Measurements from ENCODE around the gene SH2D4B.

SH2D4B gene

DNA sequence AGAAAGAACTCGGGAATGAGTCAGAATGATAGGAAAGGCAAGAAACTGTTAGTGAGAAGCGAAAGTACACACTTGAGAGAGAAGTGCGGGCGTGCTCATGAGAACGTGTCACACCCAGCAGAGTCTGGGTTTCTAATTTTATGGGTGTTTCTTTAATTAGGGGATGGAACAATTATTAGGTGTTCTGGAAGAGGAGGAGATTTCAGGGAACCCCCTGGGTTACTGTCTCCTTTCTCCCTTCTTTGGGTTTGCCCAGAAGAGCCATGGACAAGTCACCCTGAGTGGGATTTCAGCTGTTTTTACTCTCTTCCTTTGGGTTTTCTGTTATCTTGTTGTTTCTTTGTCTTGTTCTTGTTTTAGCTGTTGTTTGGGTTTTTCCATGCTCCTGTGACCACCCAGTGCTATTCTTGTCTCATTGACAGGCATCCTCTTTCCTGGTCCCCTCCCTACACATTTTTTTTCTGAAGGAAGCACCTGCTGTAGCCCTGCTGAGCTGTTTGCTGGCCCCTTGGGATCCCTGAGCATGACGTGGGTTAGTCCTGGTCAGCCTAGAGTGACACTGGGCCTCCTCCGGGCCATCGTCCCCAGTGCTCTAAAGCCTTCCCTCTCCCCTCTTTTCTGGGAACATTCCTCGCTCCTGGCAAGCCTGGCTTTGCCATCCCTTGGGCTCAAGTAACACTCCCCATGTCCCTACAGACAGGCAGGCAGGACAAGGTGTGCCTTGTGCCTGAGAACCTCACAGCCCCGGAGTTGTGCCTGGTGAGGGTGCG, 3.5 kb downstream of the SH2D4B start:
- TF ChIP-seq BACH2 (CRISPR knock-in tag; IDR thresholded peaks at IDR 0.05; ENCODE audit: borderline replicate concordance) (no peak), PPARA (CRISPR knock-in tag; IDR thresholded peaks at IDR 0.05; ENCODE audit: borderline replicate concordance) (no peak), GLIS3 (CRISPR knock-in tag; IDR thresholded peaks at IDR 0.05) (no peak), ZFP3 (CRISPR knock-in tag; IDR thresholded peaks at IDR 0.05) (no peak), ARNTL (CRISPR knock-in tag; IDR thresholded peaks at IDR 0.05; ENCODE audit: borderline replicate concordance, low read depth) (no peak), ZFP30 (CRISPR knock-in tag; IDR thresholded peaks at IDR 0.05) (no peak), TOX (CRISPR knock-in tag; IDR thresholded peaks at IDR 0.05; ENCODE audit: borderline replicate concordance) (no peak), SNAI2 (CRISPR knock-in tag; IDR thresholded peaks at IDR 0.05) (no peak), RARB (CRISPR knock-in tag; IDR thresholded peaks at IDR 0.05) (no peak), ZNF70 (CRISPR knock-in tag; IDR thresholded peaks at IDR 0.05) (no peak), ZNF565 (CRISPR knock-in tag; conservative IDR thresholded peaks at IDR 0.05; ENCODE audit: low read depth) (no peak), CSDC2 (CRISPR knock-in tag; IDR thresholded peaks at IDR 0.05) (no peak), ESRRG (CRISPR knock-in tag; IDR thresholded peaks at IDR 0.05) (no peak), OSR1 (CRISPR knock-in tag; IDR thresholded peaks at IDR 0.05) (no peak)
- TF ChIP-seq, protein P1, sequence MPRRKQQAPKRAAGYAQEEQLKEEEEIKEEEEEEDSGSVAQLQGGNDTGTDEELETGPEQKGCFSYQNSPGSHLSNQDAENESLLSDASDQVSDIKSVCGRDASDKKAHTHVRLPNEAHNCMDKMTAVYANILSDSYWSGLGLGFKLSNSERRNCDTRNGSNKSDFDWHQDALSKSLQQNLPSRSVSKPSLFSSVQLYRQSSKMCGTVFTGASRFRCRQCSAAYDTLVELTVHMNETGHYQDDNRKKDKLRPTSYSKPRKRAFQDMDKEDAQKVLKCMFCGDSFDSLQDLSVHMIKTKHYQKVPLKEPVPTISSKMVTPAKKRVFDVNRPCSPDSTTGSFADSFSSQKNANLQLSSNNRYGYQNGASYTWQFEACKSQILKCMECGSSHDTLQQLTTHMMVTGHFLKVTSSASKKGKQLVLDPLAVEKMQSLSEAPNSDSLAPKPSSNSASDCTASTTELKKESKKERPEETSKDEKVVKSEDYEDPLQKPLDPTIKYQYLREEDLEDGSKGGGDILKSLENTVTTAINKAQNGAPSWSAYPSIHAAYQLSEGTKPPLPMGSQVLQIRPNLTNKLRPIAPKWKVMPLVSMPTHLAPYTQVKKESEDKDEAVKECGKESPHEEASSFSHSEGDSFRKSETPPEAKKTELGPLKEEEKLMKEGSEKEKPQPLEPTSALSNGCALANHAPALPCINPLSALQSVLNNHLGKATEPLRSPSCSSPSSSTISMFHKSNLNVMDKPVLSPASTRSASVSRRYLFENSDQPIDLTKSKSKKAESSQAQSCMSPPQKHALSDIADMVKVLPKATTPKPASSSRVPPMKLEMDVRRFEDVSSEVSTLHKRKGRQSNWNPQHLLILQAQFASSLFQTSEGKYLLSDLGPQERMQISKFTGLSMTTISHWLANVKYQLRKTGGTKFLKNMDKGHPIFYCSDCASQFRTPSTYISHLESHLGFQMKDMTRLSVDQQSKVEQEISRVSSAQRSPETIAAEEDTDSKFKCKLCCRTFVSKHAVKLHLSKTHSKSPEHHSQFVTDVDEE (CRISPR knock-in tag; IDR thresholded peaks at IDR 0.05) = no peak
- TF ChIP-seq, protein P2, sequence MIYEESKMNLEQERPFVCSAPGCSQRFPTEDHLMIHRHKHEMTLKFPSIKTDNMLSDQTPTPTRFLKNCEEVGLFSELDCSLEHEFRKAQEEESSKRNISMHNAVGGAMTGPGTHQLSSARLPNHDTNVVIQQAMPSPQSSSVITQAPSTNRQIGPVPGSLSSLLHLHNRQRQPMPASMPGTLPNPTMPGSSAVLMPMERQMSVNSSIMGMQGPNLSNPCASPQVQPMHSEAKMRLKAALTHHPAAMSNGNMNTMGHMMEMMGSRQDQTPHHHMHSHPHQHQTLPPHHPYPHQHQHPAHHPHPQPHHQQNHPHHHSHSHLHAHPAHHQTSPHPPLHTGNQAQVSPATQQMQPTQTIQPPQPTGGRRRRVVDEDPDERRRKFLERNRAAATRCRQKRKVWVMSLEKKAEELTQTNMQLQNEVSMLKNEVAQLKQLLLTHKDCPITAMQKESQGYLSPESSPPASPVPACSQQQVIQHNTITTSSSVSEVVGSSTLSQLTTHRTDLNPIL (CRISPR knock-in tag; IDR thresholded peaks at IDR 0.05; ENCODE audit: low read depth) = no peak
- TF ChIP-seq, protein P3, sequence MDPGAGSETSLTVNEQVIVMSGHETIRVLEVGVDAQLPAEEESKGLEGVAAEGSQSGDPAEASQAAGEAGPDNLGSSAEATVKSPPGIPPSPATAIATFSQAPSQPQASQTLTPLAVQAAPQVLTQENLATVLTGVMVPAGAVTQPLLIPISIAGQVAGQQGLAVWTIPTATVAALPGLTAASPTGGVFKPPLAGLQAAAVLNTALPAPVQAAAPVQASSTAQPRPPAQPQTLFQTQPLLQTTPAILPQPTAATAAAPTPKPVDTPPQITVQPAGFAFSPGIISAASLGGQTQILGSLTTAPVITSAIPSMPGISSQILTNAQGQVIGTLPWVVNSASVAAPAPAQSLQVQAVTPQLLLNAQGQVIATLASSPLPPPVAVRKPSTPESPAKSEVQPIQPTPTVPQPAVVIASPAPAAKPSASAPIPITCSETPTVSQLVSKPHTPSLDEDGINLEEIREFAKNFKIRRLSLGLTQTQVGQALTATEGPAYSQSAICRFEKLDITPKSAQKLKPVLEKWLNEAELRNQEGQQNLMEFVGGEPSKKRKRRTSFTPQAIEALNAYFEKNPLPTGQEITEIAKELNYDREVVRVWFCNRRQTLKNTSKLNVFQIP (CRISPR knock-in tag; IDR thresholded peaks at IDR 0.05; ENCODE audit: borderline replicate concordance, low read depth) = no peak
- no peak for ATAC-seq

DNA sequence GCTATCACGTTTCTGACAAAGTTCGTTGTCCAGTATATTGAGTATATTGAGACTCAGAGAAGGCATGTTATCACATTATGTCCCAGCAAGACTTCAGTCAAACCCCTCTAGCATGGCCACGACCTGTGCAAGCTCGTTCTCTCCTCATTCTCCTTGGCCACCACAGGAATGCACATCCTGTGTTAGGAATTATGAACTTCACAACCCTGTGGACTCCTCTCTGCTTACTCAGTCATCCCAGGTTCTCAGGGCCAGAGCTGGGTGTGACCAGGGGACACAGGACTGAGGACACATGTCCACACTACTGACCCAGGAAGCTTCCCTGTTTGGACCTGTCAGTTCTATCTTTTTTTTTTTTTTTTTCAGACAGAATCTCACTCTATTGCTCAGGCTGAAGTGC, 4.4 kb downstream of the SH2D4B start:
- no peak for ATAC-seq
- TF ChIP-seq ZFP3 (CRISPR knock-in tag; IDR thresholded peaks at IDR 0.05) (no peak), ZFP30 (CRISPR knock-in tag; IDR thresholded peaks at IDR 0.05) (no peak), RARB (CRISPR knock-in tag; IDR thresholded peaks at IDR 0.05) (no peak), BACH2 (CRISPR knock-in tag; IDR thresholded peaks at IDR 0.05; ENCODE audit: borderline replicate concordance) (no peak), ARNTL (CRISPR knock-in tag; IDR thresholded peaks at IDR 0.05; ENCODE audit: borderline replicate concordance, low read depth) (no peak), ZC3H10 (CRISPR knock-in tag; IDR thresholded peaks at IDR 0.05) (no peak), ISL1 (CRISPR knock-in tag; IDR thresholded peaks at IDR 0.05) (no peak), SNAI2 (CRISPR knock-in tag; IDR thresholded peaks at IDR 0.05) (no peak), TCF4 (CRISPR knock-in tag; IDR thresholded peaks at IDR 0.05; ENCODE audit: borderline replicate concordance) (no peak), PPARA (CRISPR knock-in tag; IDR thresholded peaks at IDR 0.05; ENCODE audit: borderline replicate concordance) (no peak), GLIS3 (CRISPR knock-in tag; IDR thresholded peaks at IDR 0.05) (no peak), ZNF565 (CRISPR knock-in tag; conservative IDR thresholded peaks at IDR 0.05; ENCODE audit: low read depth) (no peak), ZNF8 (CRISPR knock-in tag; IDR thresholded peaks at IDR 0.05) (no peak)
- TF ChIP-seq, protein P1 (CRISPR knock-in tag; IDR thresholded peaks at IDR 0.05) = no peak
- TF ChIP-seq, protein P4, sequence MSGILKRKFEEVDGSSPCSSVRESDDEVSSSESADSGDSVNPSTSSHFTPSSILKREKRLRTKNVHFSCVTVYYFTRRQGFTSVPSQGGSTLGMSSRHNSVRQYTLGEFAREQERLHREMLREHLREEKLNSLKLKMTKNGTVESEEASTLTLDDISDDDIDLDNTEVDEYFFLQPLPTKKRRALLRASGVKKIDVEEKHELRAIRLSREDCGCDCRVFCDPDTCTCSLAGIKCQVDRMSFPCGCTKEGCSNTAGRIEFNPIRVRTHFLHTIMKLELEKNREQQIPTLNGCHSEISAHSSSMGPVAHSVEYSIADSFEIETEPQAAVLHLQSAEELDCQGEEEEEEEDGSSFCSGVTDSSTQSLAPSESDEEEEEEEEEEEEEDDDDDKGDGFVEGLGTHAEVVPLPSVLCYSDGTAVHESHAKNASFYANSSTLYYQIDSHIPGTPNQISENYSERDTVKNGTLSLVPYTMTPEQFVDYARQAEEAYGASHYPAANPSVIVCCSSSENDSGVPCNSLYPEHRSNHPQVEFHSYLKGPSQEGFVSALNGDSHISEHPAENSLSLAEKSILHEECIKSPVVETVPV (CRISPR knock-in tag; IDR thresholded peaks at IDR 0.05) = no peak
- TF ChIP-seq, protein P3 (CRISPR knock-in tag; IDR thresholded peaks at IDR 0.05; ENCODE audit: borderline replicate concordance, low read depth) = no peak
- TF ChIP-seq, protein P5, sequence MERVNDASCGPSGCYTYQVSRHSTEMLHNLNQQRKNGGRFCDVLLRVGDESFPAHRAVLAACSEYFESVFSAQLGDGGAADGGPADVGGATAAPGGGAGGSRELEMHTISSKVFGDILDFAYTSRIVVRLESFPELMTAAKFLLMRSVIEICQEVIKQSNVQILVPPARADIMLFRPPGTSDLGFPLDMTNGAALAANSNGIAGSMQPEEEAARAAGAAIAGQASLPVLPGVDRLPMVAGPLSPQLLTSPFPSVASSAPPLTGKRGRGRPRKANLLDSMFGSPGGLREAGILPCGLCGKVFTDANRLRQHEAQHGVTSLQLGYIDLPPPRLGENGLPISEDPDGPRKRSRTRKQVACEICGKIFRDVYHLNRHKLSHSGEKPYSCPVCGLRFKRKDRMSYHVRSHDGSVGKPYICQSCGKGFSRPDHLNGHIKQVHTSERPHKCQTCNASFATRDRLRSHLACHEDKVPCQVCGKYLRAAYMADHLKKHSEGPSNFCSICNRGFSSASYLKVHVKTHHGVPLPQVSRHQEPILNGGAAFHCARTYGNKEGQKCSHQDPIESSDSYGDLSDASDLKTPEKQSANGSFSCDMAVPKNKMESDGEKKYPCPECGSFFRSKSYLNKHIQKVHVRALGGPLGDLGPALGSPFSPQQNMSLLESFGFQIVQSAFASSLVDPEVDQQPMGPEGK (CRISPR knock-in tag; IDR thresholded peaks at IDR 0.05; ENCODE audit: borderline replicate concordance) = no peak
- TF ChIP-seq, protein P2 (CRISPR knock-in tag; IDR thresholded peaks at IDR 0.05; ENCODE audit: low read depth) = no peak
